ENCODE results near the gene PLCL1. TPM values are rescaled to one million over a fixed set of nuclear protein-coding genes. Genes with fewer than 3 reads are reported as not detected.

PLCL1 gene
- polyA plus RNA-seq, 3 donors: 0.69 to 1.4 (median 0.79) TPM

DNA sequence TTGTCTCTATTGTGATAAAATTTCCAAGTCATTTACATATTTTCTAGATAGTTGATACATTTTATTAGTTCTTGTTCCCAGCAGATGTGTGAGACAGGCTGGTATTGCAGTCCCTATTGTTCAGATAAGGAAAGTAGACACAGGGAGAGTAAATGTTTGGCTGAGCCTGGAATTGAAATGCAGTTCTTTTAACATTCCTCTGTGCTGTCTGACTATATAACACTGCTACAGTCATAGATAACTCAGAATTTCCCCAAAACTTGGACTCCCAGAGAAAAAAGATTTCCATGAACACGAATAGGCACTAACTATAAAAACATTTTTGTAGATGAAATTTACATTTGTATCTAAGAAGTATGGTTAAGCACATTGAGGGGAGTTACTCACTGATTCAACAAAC lies 71.4 kb downstream of the PLCL1 start:
- Histone ChIP-seq H3K4me3 (replicated peaks in 1 of 3; ENCODE audit: low read depth in 2 of 3, low read length in 3 of 3) (no peak overlapping the region), H3K79me2 (ENCODE audit: insufficient read depth, low read length) (no peaks in the 10 kb centered on the region), H3K9ac (ENCODE audit: insufficient read depth, low read length, poor library complexity, severe bottlenecking) (no peak overlapping the region), H3K27ac (ENCODE audit: low read depth in 1 of 2, low read length in 2 of 2) (no peak overlapping the region), H4K20me1 (ENCODE audit: insufficient read depth, low read length) (no peaks in the 10 kb centered on the region), H3K9me3 (replicated peaks in 1 of 2; ENCODE audit: control insufficient read depth in 1 of 2, insufficient read depth in 1 of 2, low read length in 2 of 2) (no peaks in the 10 kb centered on the region), H3K27me3 (ENCODE audit: control insufficient read depth in 2 of 2, insufficient read depth in 2 of 2, low read length in 2 of 2) (no peaks in the 10 kb centered on the region), H2AFZ (ENCODE audit: insufficient read depth, low read depth, low read length, poor library complexity, severe bottlenecking) (no peak overlapping the region), H3K4me2 (replicated peaks; ENCODE audit: extremely low read depth, low read length, poor library complexity, severe bottlenecking) (no peak overlapping the region), H3K4me1 (ENCODE audit: control insufficient read depth in 1 of 2, insufficient read depth in 2 of 2, low read length in 2 of 2) (no peaks in the 10 kb centered on the region), H3K36me3 (replicated peaks in 1 of 2; ENCODE audit: control insufficient read depth in 1 of 2, insufficient read depth in 2 of 2, low read length in 2 of 2) (no peaks in the 10 kb centered on the region)
- Mint-ChIP-seq H3K9me3 (no peaks in the 10 kb centered on the region), H3K4me3 (no peak overlapping the region), H3K27me3 (ENCODE audit: low read depth in 3 of 3) (peaks cover 0 to 1% (median 0%) of the 10 kb centered on the region in 3 donors), H3K36me3 (no peaks in the 10 kb centered on the region), H3K27ac (no peak overlapping the region), H3K4me1 (no peaks in the 10 kb centered on the region)
- WGBS (ENCODE audit: insufficient coverage): no CpG with 5 or more reads among the region's 1 CpG
- intact Hi-C loops (cut with micrococcal nuclease): no loop called here
- no peak for DNase-seq
- TF ChIP-seq, protein P1, sequence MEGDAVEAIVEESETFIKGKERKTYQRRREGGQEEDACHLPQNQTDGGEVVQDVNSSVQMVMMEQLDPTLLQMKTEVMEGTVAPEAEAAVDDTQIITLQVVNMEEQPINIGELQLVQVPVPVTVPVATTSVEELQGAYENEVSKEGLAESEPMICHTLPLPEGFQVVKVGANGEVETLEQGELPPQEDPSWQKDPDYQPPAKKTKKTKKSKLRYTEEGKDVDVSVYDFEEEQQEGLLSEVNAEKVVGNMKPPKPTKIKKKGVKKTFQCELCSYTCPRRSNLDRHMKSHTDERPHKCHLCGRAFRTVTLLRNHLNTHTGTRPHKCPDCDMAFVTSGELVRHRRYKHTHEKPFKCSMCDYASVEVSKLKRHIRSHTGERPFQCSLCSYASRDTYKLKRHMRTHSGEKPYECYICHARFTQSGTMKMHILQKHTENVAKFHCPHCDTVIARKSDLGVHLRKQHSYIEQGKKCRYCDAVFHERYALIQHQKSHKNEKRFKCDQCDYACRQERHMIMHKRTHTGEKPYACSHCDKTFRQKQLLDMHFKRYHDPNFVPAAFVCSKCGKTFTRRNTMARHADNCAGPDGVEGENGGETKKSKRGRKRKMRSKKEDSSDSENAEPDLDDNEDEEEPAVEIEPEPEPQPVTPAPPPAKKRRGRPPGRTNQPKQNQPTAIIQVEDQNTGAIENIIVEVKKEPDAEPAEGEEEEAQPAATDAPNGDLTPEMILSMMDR (IDR thresholded peaks at IDR 0.05): no peak

DNA sequence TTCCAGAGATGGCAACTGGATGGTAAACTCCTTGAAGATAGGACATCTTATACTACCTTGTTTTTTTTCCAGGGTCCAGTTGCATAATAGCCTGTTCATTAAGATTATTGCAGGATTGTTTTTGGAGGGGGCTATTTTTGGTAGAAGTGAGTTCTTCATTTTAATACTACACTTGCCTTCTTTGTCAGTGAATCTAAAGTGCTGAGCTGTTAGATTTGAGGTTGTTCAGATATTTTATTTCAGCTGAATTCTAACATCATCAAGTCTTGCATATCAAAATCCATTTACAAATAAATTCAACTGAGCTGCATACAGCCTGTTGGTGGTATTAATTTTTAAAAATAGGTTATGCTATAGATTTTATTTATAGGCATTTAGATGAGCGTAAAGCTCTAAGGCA lies 72.1 kb downstream of the PLCL1 start:
- H3K27me3 ChIP-seq (ENCODE audit: control insufficient read depth in 2 of 2, insufficient read depth in 2 of 2, low read length in 2 of 2): no peaks in the 10 kb centered on the region

More for the DNA sequence above, 72.1 kb downstream of the PLCL1 start:
- H3K9me3 Mint-ChIP-seq: no peaks in the 10 kb centered on the region
- Histone ChIP-seq H3K4me2 (replicated peaks; ENCODE audit: extremely low read depth, low read length, poor library complexity, severe bottlenecking) (no peak overlapping the region), H3K27ac (ENCODE audit: low read depth in 1 of 2, low read length in 2 of 2) (no peak overlapping the region), H3K79me2 (ENCODE audit: insufficient read depth, low read length) (no peaks in the 10 kb centered on the region), H3K4me3 (replicated peaks in 1 of 3; ENCODE audit: low read depth in 2 of 3, low read length in 3 of 3) (no peak overlapping the region), H3K9ac (ENCODE audit: insufficient read depth, low read length, poor library complexity, severe bottlenecking) (no peak overlapping the region), H3K4me1 (ENCODE audit: control insufficient read depth in 1 of 2, insufficient read depth in 2 of 2, low read length in 2 of 2) (no peaks in the 10 kb centered on the region), H2AFZ (ENCODE audit: insufficient read depth, low read depth, low read length, poor library complexity, severe bottlenecking) (no peak overlapping the region), H3K9me3 (replicated peaks in 1 of 2; ENCODE audit: control insufficient read depth in 1 of 2, insufficient read depth in 1 of 2, low read length in 2 of 2) (no peaks in the 10 kb centered on the region), H3K36me3 (replicated peaks in 1 of 2; ENCODE audit: control insufficient read depth in 1 of 2, insufficient read depth in 2 of 2, low read length in 2 of 2) (no peaks in the 10 kb centered on the region), H4K20me1 (ENCODE audit: insufficient read depth, low read length) (no peaks in the 10 kb centered on the region)
- H3K4me3 Mint-ChIP-seq: no peak overlapping the region
- H3K27ac Mint-ChIP-seq: no peak overlapping the region
- no peaks in the 10 kb centered on the region for H3K4me1 Mint-ChIP-seq
- TF ChIP-seq, protein P1 (IDR thresholded peaks at IDR 0.05): no peak
- H3K36me3 Mint-ChIP-seq: no peaks in the 10 kb centered on the region
- 100% methylated on average over 1 of the region's 1 CpG for WGBS (ENCODE audit: insufficient coverage)
- no peak for DNase-seq
- intact Hi-C loops (cut with micrococcal nuclease): no loop called here
- peaks cover 0 to 1% (median 0%) of the 10 kb centered on the region in 3 donors for H3K27me3 Mint-ChIP-seq (ENCODE audit: low read depth in 3 of 3)

Data from CD14-positive monocyte (primary cell).